ENCODE measurements around the gene NDUFA5.
"Not testable (repeated sequence)": the region's sequence is repeated elsewhere in the genome, so short reads cannot be mapped to it uniquely, and the experiment has no call there.

NDUFA5 gene

GRCh38 chr7:123557016-123557397, 611 bp downstream of the NDUFA5 start:
- no peak for DNase-seq (ENCODE audit: low read depth in 3 of 3)

GRCh38 chr7:123555484-123555883, 2.1 kb downstream of the NDUFA5 start:
- DNase-seq (ENCODE audit: low read depth in 3 of 3) = no peak

GRCh38 chr7:123553159-123553558, 4.5 kb downstream of the NDUFA5 start:
- no peak for DNase-seq (ENCODE audit: low read depth in 3 of 3)

- DNase-seq (ENCODE audit: low read depth in 3 of 3) = no peak
Observed at GRCh38 chr7:123552641-123553040, 5.0 kb downstream of the NDUFA5 start.

- not testable (repeated sequence) for DNase-seq (ENCODE audit: low read depth in 3 of 3)
Observed at GRCh38 chr7:123552134-123552533, 5.5 kb downstream of the NDUFA5 start.

- no peak for DNase-seq (ENCODE audit: low read depth in 3 of 3)
Observed at GRCh38 chr7:123548406-123548805, 9.2 kb downstream of the NDUFA5 start.

GRCh38 chr7:123539871-123540270, 17.7 kb downstream of the NDUFA5 start:
- no peak for DNase-seq (ENCODE audit: low read depth in 3 of 3)

- no peak for DNase-seq (ENCODE audit: low read depth in 3 of 3)
Observed at GRCh38 chr7:123538897-123539296, 18.7 kb downstream of the NDUFA5 start.

GRCh38 chr7:123538189-123538714, 19.4 kb downstream of the NDUFA5 start:
- no peak for DNase-seq (ENCODE audit: low read depth in 3 of 3)

GRCh38 chr7:123537026-123537642, 20.5 kb downstream of the NDUFA5 start:
- no peak for DNase-seq (ENCODE audit: low read depth in 3 of 3)

- DNase-seq (ENCODE audit: low read depth in 3 of 3) = no peak
Observed at GRCh38 chr7:123535517-123535916, 22.1 kb downstream of the NDUFA5 start.

- DNase-seq (ENCODE audit: low read depth in 3 of 3) = peak; percentile 93 to 99 (median 95)
Observed at GRCh38 chr7:123534383-123535260, 23.0 kb downstream of the NDUFA5 start, which contains the start of gene IQUB. Gene IQUB (minus strand): TSS chr7:123534595. CDS start chr7:123512340, 22,255 bp downstream.

- no peak for DNase-seq (ENCODE audit: low read depth in 3 of 3)
Observed at GRCh38 chr7:123533929-123534382, 23.7 kb downstream of the NDUFA5 start.

GRCh38 chr7:123533553-123533917, 24.1 kb downstream of the NDUFA5 start:
- no peak for DNase-seq (ENCODE audit: low read depth in 3 of 3)

- not testable (repeated sequence) for DNase-seq (ENCODE audit: low read depth in 3 of 3)
Observed at GRCh38 chr7:123532788-123533552, 24.6 kb downstream of the NDUFA5 start.

- not testable (repeated sequence) for DNase-seq (ENCODE audit: low read depth in 3 of 3)
Observed at GRCh38 chr7:123532343-123532742, 25.3 kb downstream of the NDUFA5 start.

- DNase-seq (ENCODE audit: low read depth in 3 of 3) = not testable (repeated sequence)
Observed at GRCh38 chr7:123530035-123530591, 27.5 kb downstream of the NDUFA5 start.

- no peak for DNase-seq (ENCODE audit: low read depth in 3 of 3)
Observed at GRCh38 chr7:123528265-123528664, 29.4 kb downstream of the NDUFA5 start.

GRCh38 chr7:123527712-123528225, 29.8 kb downstream of the NDUFA5 start:
- not testable (repeated sequence) for DNase-seq (ENCODE audit: low read depth in 3 of 3)

GRCh38 chr7:123526533-123526932, 31.1 kb downstream of the NDUFA5 start:
- not testable (repeated sequence) for DNase-seq (ENCODE audit: low read depth in 3 of 3)

- DNase-seq (ENCODE audit: low read depth in 3 of 3) = no peak
Observed at GRCh38 chr7:123522066-123522465, 35.6 kb downstream of the NDUFA5 start.
